Measurements from ENCODE around the gene LEFTY2. TPM values are rescaled to one million over a fixed set of nuclear protein-coding genes. Genes with fewer than 3 reads are reported as not detected.
A peak's percentile ranks its signal among the peaks of the same experiment; 100 is the strongest.

Gene LEFTY2
- total RNA-seq, 2 experiments from 2014 or later, result 0.10 TPM; not detected in 1

GRCh38 chr1:225923692-225924555 is 17.1 kb downstream of the LEFTY2 start, which contains the start of gene PYCR2:
TSS of gene PYCR2 (minus strand) at chr1:225924250. CDS start at chr1:225924110, 140 bp downstream.
- H3K27ac Mint-ChIP-seq, result peak within 1 kb of the TSS; percentile 90
- peak within 1 kb of the TSS; percentile 95 for H3K4me3 Mint-ChIP-seq
- DNase-seq, result peak; percentile 96
- peaks cover 27% of the 10 kb centered on the region for H3K36me3 Mint-ChIP-seq (ENCODE audit: low read depth)
- H3K9me3 Mint-ChIP-seq, result no peaks in the 10 kb centered on the region
- intact Hi-C loops (cut with micrococcal nuclease), result loop anchor here (1.0 to 5.0 kb wide), 9 partner anchors 27 to 457 kb away; partner anchors contain the start of genes ACBD3, H3-3A, SDE2 and SRP9
- CTCF ChIA-PET, result interaction anchor here (0.5 to 1.9 kb wide), 3 partner anchors 14 to 146 kb away, joined by 3 to 6 read pairs (median 4); partner anchors contain the start of gene SRP9
- peaks cover 59% of the 10 kb centered on the region for H3K4me1 Mint-ChIP-seq (ENCODE audit: low read depth)
- H3K27me3 Mint-ChIP-seq (ENCODE audit: low read depth), result no peaks in the 10 kb centered on the region

DNA sequence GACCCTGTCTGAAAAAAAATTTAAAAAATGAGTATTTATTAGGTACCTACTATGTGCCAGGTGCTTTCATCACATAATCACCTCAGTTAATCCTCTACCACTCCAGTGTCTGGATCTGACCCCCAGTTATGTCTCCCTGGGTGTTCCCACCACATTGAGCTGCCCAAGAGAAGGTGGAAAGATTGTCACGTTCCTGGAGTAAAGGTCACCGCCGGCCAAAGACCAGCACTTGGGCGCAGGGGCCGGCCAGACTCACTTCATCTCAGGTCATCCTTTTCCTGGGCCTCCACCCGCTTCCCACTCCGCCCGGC is 17.7 kb downstream of the LEFTY2 start:
- peak overlapping the region; percentile 90 for H3K27ac Mint-ChIP-seq
- intact Hi-C loops (cut with micrococcal nuclease), result loop anchor here (5.0 kb wide), 1 partner anchor 264 kb away; the partner anchor contains the start of gene ACBD3
- peaks cover 32% of the 10 kb centered on the region for H3K36me3 Mint-ChIP-seq (ENCODE audit: low read depth)
- DNase-seq, result no peak
- H3K27me3 Mint-ChIP-seq (ENCODE audit: low read depth), result no peaks in the 10 kb centered on the region
- no peaks in the 10 kb centered on the region for H3K9me3 Mint-ChIP-seq
- peak overlapping the region; percentile 95 for H3K4me3 Mint-ChIP-seq
- peaks cover 55% of the 10 kb centered on the region for H3K4me1 Mint-ChIP-seq (ENCODE audit: low read depth)
- CTCF ChIA-PET, result interaction anchor here (1.3 to 1.9 kb wide), 2 partner anchors 14 to 146 kb away, joined by 4 to 6 read pairs; partner anchors contain the start of gene SRP9

DNA sequence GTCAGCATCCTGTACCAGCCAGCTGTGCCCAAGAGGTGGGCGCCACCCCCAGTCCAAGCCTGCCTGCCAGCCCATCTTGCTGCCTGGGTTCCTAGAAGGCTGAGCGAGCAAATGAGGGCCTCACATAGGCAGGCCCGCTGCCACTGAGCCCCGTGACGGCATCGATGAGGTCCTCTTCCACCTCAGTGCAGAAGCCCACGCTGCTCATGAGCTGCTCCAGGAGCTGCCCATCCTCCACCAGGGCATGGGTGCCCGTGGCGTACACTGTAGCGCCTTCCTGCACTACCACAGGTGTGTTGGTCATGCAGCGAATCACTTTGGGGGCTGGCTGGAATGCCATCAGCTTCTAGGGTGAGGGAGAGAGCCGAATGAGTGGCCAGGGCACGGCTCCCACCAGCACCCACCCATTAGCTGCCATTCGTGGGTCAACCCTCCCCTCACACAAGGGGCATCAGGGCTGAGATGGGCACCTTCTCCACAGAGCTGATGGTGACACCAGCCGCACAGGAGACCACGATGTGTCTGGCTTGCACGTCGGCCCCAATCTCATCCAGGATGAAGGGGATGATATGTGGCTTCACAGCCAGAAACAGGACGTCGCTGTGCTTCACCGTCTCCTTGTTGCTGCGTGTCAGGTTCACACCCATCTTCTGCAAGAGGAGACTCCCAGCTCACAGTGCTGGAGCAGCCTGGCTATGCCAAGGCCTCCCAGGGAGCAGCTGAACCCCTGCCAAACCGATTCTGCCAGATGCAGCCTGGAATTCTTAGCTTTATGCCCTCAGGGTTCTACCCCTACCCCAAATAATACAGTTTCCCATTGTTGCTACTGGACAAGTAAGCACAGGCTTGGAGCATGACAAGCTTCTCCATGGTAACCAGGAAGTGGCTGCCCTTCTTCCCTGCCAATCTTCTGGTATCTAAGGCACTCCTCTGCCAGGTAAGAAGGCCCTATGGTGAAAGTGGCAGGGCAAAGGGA is 19.0 kb downstream of the LEFTY2 start:
- H3K36me3 Mint-ChIP-seq (ENCODE audit: low read depth), result peaks cover 40% of the 10 kb centered on the region
- H3K4me3 Mint-ChIP-seq, result peak overlapping the region; percentile 95
- H3K27me3 Mint-ChIP-seq (ENCODE audit: low read depth), result no peaks in the 10 kb centered on the region
- peaks cover 56% of the 10 kb centered on the region for H3K4me1 Mint-ChIP-seq (ENCODE audit: low read depth)
- DNase-seq, result no peak
- intact Hi-C loops (cut with micrococcal nuclease), result loop anchor here (5.0 kb wide), 1 partner anchor 265 kb away; the partner anchor contains the start of gene ACBD3
- no peak overlapping the region for H3K27ac Mint-ChIP-seq
- CTCF ChIA-PET, result interaction anchor here (1.1 to 1.6 kb wide), 2 partner anchors 41 to 446 kb away, joined by 4 read pairs; no protein-coding TSS in a partner anchor
- H3K9me3 Mint-ChIP-seq, result no peaks in the 10 kb centered on the region

DNA sequence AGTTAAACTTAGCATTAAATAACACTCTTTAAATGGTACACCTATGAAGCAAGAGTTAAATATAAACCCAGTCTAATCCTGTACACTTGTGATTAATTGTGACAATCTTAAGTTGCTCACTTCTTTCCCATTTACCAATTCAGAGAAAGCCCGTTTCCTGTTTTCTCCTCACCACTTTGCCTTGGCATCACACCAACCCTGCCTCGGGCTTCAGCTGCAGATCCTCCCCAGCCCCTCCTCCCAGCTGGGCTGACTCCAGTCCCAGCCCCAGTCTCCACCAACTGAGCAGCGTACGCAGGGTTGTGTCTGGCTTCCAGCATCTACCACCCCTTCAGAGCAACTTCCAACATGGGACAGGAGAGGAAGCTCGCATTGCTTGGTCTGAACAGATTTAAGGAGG is 21.1 kb downstream of the LEFTY2 start:
- peak; percentile 74 for DNase-seq
- H3K36me3 Mint-ChIP-seq (ENCODE audit: low read depth), result peaks cover 40% of the 10 kb centered on the region
- intact Hi-C loops (cut with micrococcal nuclease), result loop anchor here (5.0 kb wide), 1 partner anchor 267 kb away; the partner anchor contains the start of gene ACBD3
- H3K4me1 Mint-ChIP-seq (ENCODE audit: low read depth), result peaks cover 47% of the 10 kb centered on the region
- peak overlapping the region; percentile 84 for H3K27ac Mint-ChIP-seq
- no peaks in the 10 kb centered on the region for H3K9me3 Mint-ChIP-seq
- H3K4me3 Mint-ChIP-seq, result no peak overlapping the region
- no peaks in the 10 kb centered on the region for H3K27me3 Mint-ChIP-seq (ENCODE audit: low read depth)
- CTCF ChIA-PET, result interaction anchor here (0.8 to 1.2 kb wide), 2 partner anchors 8 to 109 kb away, joined by 3 to 5 read pairs; no protein-coding TSS in a partner anchor

- no peak overlapping the region for H3K27ac Mint-ChIP-seq
- no peaks in the 10 kb centered on the region for H3K9me3 Mint-ChIP-seq
- peaks cover 45% of the 10 kb centered on the region for H3K4me1 Mint-ChIP-seq (ENCODE audit: low read depth)
- H3K36me3 Mint-ChIP-seq (ENCODE audit: low read depth), result peaks cover 35% of the 10 kb centered on the region
- H3K4me3 Mint-ChIP-seq, result no peak overlapping the region
- CTCF ChIA-PET, result no interaction called here
- DNase-seq, result no peak
- no peaks in the 10 kb centered on the region for H3K27me3 Mint-ChIP-seq (ENCODE audit: low read depth)
- intact Hi-C loops (cut with micrococcal nuclease), result no loop called here
Observed at GRCh38 chr1:225918280-225918679, 22.7 kb downstream of the LEFTY2 start.

- peaks cover 40% of the 10 kb centered on the region for H3K4me1 Mint-ChIP-seq (ENCODE audit: low read depth)
- H3K27me3 Mint-ChIP-seq (ENCODE audit: low read depth), result no peaks in the 10 kb centered on the region
- H3K9me3 Mint-ChIP-seq, result no peaks in the 10 kb centered on the region
- DNase-seq, result no peak
- CTCF ChIA-PET, result interaction anchor here (1.1 kb wide), 1 partner anchor 13 kb away, joined by 3 read pairs; no protein-coding TSS in a partner anchor
- no peak overlapping the region for H3K4me3 Mint-ChIP-seq
- no peak overlapping the region for H3K27ac Mint-ChIP-seq
- intact Hi-C loops (cut with micrococcal nuclease), result no loop called here
- H3K36me3 Mint-ChIP-seq (ENCODE audit: low read depth), result peaks cover 32% of the 10 kb centered on the region
Observed at GRCh38 chr1:225917536-225917935, 23.5 kb downstream of the LEFTY2 start.

DNA sequence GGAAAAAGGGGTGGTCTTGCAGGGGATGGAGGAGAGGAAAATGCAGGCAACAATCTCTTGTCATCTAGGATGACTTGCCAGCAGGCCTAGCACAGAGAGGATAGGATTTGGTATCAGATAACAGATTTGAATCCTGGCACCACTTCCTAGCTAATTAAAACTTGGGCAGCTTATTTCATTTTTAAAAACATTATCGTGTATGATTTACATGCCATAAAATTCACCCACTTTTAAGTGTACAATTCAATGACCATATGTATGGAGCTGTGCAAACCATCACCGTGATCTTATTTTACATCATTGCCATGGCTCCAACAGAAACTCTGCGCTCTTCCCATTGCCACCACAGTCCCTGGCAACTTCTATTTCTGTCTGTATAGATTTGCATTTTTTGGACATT is 23.9 kb downstream of the LEFTY2 start:
- intact Hi-C loops (cut with micrococcal nuclease), result no loop called here

GRCh38 chr1:225915538-225915991 is 25.5 kb downstream of the LEFTY2 start:
- DNase-seq, result no peak
- intact Hi-C loops (cut with micrococcal nuclease), result no loop called here
- peaks cover 27% of the 10 kb centered on the region for H3K4me1 Mint-ChIP-seq (ENCODE audit: low read depth)
- H3K27me3 Mint-ChIP-seq (ENCODE audit: low read depth), result no peaks in the 10 kb centered on the region
- CTCF ChIA-PET, result no interaction called here
- H3K4me3 Mint-ChIP-seq, result no peak overlapping the region
- H3K27ac Mint-ChIP-seq, result no peak overlapping the region
- peaks cover 22% of the 10 kb centered on the region for H3K36me3 Mint-ChIP-seq (ENCODE audit: low read depth)
- H3K9me3 Mint-ChIP-seq, result no peaks in the 10 kb centered on the region

More for the DNA sequence above, 23.9 kb downstream of the LEFTY2 start:
- no peaks in the 10 kb centered on the region for H3K9me3 Mint-ChIP-seq
- H3K36me3 Mint-ChIP-seq (ENCODE audit: low read depth), result peaks cover 32% of the 10 kb centered on the region
- H3K27me3 Mint-ChIP-seq (ENCODE audit: low read depth), result no peaks in the 10 kb centered on the region
- H3K4me3 Mint-ChIP-seq, result no peak overlapping the region
- peaks cover 36% of the 10 kb centered on the region for H3K4me1 Mint-ChIP-seq (ENCODE audit: low read depth)
- no peak overlapping the region for H3K27ac Mint-ChIP-seq
- no peak for DNase-seq
- CTCF ChIA-PET, result interaction anchor here (1.1 kb wide), 1 partner anchor 14 kb away, joined by 3 read pairs; no protein-coding TSS in a partner anchor

- H3K4me3 Mint-ChIP-seq, result no peak overlapping the region
- CTCF ChIA-PET, result no interaction called here
- H3K27me3 Mint-ChIP-seq (ENCODE audit: low read depth), result no peaks in the 10 kb centered on the region
- H3K27ac Mint-ChIP-seq, result no peak overlapping the region
- no peaks in the 10 kb centered on the region for H3K9me3 Mint-ChIP-seq
- peaks cover 27% of the 10 kb centered on the region for H3K4me1 Mint-ChIP-seq (ENCODE audit: low read depth)
- intact Hi-C loops (cut with micrococcal nuclease), result loop anchor here (5.0 kb wide), 1 partner anchor 348 kb away; no protein-coding TSS in a partner anchor
- H3K36me3 Mint-ChIP-seq (ENCODE audit: low read depth), result peaks cover 20% of the 10 kb centered on the region
- DNase-seq, result no peak
Observed at GRCh38 chr1:225914947-225915346, 26.1 kb downstream of the LEFTY2 start.

GRCh38 chr1:225914391-225914790 is 26.6 kb downstream of the LEFTY2 start:
- Mint-ChIP-seq H3K4me1 (ENCODE audit: low read depth) (peaks cover 28% of the 10 kb centered on the region), H3K4me3 (no peak overlapping the region), H3K27ac (no peak overlapping the region), H3K27me3 (ENCODE audit: low read depth) (no peaks in the 10 kb centered on the region), H3K36me3 (ENCODE audit: low read depth) (peaks cover 15% of the 10 kb centered on the region), H3K9me3 (no peaks in the 10 kb centered on the region)
- no peak for DNase-seq
- intact Hi-C loops (cut with micrococcal nuclease), result loop anchor here (5.0 kb wide), 1 partner anchor 347 kb away; no protein-coding TSS in a partner anchor
- CTCF ChIA-PET, result interaction anchor here (1.0 to 1.5 kb wide), 2 partner anchors 101 to 135 kb away, joined by 3 read pairs; no protein-coding TSS in a partner anchor
